WERI-Rb-1 (cell line): Measurements from ENCODE around the gene FNBP1.
A peak's percentile ranks its signal among the peaks of the same experiment; 100 is the strongest.

ENCODE experiments used
- DNase-seq: peaks from one replicate; pipeline ENCODE4 v3.0.0-alpha.2; 2020
- H3K27ac ChIP-seq: fragments of 250-450 bp; sonication (Bioruptor Pico); 2 replicates; pipeline ENCODE4 v1.5.1; 2020; ENCODE audit warnings: mild to moderate bottlenecking, moderate library complexity
- H3K27me3 ChIP-seq: fragments of 250-450 bp; sonication (Bioruptor Pico); 2 replicates; pipeline ENCODE4 v1.5.1; 2021; ENCODE audit warnings: mild to moderate bottlenecking, low read depth, moderate library complexity; ENCODE audit not compliant: insufficient read depth, severe bottlenecking
- H3K36me3 ChIP-seq: fragments of 250-450 bp; sonication (Bioruptor Pico); 2 replicates; pipeline ENCODE4 v1.5.1; 2020; ENCODE audit warnings: mild to moderate bottlenecking, moderate library complexity
- H3K4me3 ChIP-seq: 2 replicates; pipeline ENCODE4 v1.5.1; 2011; ENCODE audit warnings: low read depth, mild to moderate bottlenecking, control low read depth, low read length
- H3K9me3 ChIP-seq: fragments of 250-450 bp; sonication (Bioruptor Pico); 2 replicates; pipeline ENCODE4 v1.5.1; 2021; ENCODE audit warnings: mild to moderate bottlenecking, moderate library complexity; ENCODE audit not compliant: severe bottlenecking
- CTCF ChIP-seq: IDR thresholded peaks from 2 replicates; pipeline ENCODE4 v1.5.1; 2011; ENCODE audit warnings: low read depth, mild to moderate bottlenecking, control low read depth, inconsistent platforms, low read length

Gene FNBP1

GRCh38 chr9:129871046-129871445 is 171.9 kb downstream of the FNBP1 start:
- no peak overlapping the region for H3K27ac ChIP-seq
- no peaks in the 10 kb centered on the region for H3K9me3 ChIP-seq
- no peaks in the 10 kb centered on the region for H3K27me3 ChIP-seq
- H3K36me3 ChIP-seq, result peaks cover 15% of the 10 kb centered on the region
- no peak for DNase-seq
- TF ChIP-seq CTCF, result no peak
- no peak overlapping the region for H3K4me3 ChIP-seq

GRCh38 chr9:129869585-129870501 is 173.1 kb downstream of the FNBP1 start:
- TF ChIP-seq CTCF, result no peak
- no peak for DNase-seq

DNA sequence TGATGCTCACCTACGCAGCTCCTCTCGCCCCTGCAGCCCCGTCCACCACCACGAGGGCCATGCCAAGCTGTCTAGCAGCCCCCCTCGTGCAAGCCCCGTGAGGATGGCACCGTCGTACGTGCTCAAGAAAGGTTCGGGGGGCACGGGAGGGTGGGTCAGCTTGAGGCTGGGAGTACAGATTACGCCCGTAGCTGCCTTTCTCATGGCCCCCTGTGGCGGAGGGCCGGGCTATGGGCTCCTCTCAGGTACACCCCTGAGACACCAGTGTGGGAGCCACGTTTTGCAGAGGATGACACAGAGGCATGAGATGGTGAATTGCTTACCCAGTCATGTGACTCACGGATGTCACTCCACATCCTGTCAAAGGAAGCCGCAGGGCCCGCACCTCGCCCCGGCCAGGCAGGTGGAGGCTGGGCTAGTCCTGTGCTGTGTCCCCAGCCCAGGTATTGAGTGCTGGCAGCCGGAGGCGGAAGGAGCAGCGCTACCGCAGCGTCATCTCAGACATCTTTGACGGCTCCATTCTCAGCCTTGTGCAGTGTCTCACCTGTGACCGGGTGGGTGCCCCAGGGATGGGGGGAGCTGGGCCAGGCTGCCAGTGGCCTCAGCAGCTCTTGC is 174.0 kb downstream of the FNBP1 start:
- H3K4me3 ChIP-seq, result no peak overlapping the region
- H3K27ac ChIP-seq, result no peak overlapping the region
- no peak for TF ChIP-seq CTCF
- DNase-seq, result no peak
- H3K9me3 ChIP-seq, result no peaks in the 10 kb centered on the region
- H3K27me3 ChIP-seq, result no peaks in the 10 kb centered on the region
- H3K36me3 ChIP-seq, result peaks cover 16% of the 10 kb centered on the region

More at GRCh38 chr9:129869585-129870501, 173.1 kb downstream of the FNBP1 start:
- Histone ChIP-seq H3K9me3 (no peaks in the 10 kb centered on the region), H3K27me3 (no peaks in the 10 kb centered on the region), H3K27ac (no peak overlapping the region), H3K4me3 (no peak overlapping the region), H3K36me3 (peaks cover 22% of the 10 kb centered on the region)

DNA sequence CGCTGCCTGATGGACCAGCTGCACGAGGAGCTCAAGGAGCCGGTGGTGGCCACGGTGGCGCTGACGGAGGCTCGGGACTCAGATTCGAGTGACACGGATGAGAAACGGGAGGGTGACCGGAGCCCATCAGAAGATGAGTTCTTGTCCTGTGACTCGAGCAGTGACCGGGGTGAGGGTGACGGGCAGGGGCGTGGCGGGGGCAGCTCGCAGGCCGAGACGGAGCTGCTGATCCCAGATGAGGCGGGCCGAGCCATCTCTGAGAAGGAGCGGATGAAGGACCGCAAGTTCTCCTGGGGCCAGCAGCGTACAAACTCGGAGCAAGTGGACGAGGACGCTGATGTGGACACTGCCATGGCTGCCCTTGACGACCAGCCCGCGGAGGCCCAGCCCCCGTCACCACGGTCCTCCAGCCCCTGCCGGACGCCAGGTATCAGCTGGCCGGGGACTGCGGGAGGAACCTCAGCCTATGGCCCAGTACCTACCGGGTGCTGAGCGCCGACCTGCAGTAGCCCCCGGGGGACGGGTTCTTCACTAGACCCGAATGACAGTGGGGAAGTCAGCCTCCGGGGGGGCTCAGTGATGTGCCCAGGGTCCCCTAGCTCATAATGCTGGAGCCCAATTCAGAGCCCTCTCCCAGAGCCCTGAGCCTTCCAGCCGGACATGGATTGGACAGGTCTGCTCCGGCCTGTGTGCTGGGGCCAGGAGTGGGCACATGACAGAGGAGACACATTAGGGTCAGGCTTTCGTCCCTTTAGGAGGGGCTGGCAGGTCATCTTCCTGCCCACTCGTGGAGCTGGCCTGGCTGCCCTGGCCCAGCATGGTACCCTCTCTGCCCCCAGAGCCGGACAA is 174.7 kb downstream of the FNBP1 start:
- Histone ChIP-seq H3K9me3 (no peaks in the 10 kb centered on the region), H3K27ac (no peak overlapping the region), H3K4me3 (no peak overlapping the region), H3K27me3 (no peaks in the 10 kb centered on the region), H3K36me3 (peaks cover 20% of the 10 kb centered on the region)
- TF ChIP-seq CTCF, result no peak
- DNase-seq, result no peak

GRCh38 chr9:129867136-129868022 is 175.6 kb downstream of the FNBP1 start:
- DNase-seq, result no peak
- Histone ChIP-seq H3K4me3 (no peak overlapping the region), H3K27ac (no peak overlapping the region), H3K9me3 (no peaks in the 10 kb centered on the region), H3K36me3 (peaks cover 20% of the 10 kb centered on the region), H3K27me3 (no peaks in the 10 kb centered on the region)
- peak; percentile 18; the same call in 1 of the 2 replicates for TF ChIP-seq CTCF
